K562 (cell line): ENCODE measurements around the gene B3GALT4. TPM values are rescaled to one million over a fixed set of nuclear protein-coding genes. Genes with fewer than 3 reads are reported as not detected.

Source experiments
- ATAC-seq: fragments of 200-7000 bp; cut with Tn5 transposase; 3 replicates; pipeline ENCODE4 v1.9.1; 2020; ENCODE audit warnings: moderate library complexity
- BruUV-seq: library from RNA; stranded (reverse); fragments of 400-500 nt; replicated peaks from 2 replicates; lab custom pipeline; 2021; lab: Mats Ljungman, UMichigan
- CTCF ChIA-PET: fragments of 300-600 bp; formaldehyde crosslinking; extraction: SDS; loops from one replicate; lab custom pipeline; 2021; ENCODE audit warnings: low intra/inter-chr PET ratio; lab: Yijun Ruan, JAX
- POLR2A ChIA-PET: fragments of 300-600, 350-650 bp; sonication (Branson Sonifier 250); formaldehyde crosslinking; extraction: SDS; loops from one replicate; lab custom pipeline; 2021; ENCODE audit warnings: antibody characterized with exemption, inconsistent platforms; lab: Yijun Ruan, JAX
- DNase-seq, 4 experiments: peaks; one replicate each; pipeline versions ENCODE4 v3.0.0 to v3.0.0-alpha.2; 2011 to 2018; ENCODE audit warnings: low spot score in 3 of 4, mixed read lengths in 3 of 4; ENCODE audit errors: extremely low read depth in 1 of 4
- FAIRE-seq: peaks from 2 replicates; lab custom pipeline; 2011; peaks lifted over from hg19 to GRCh38; lab: Jason Lieb, UNC
- H2AFZ ChIP-seq: 2 replicates; pipeline ENCODE4 v1.6.0; 2011; ENCODE audit warnings: low read depth, low read length, control low read depth, inconsistent platforms
- H3K27ac ChIP-seq: fragments of 200-600 bp; 3 replicates; pipeline ENCODE4 v1.8.0; 2011; ENCODE audit warnings: low read depth, mild to moderate bottlenecking, control low read depth, inconsistent platforms, low read length, moderate library complexity, mixed read lengths; ENCODE audit errors: extremely low read depth
- H3K27me3 ChIP-seq, 2 experiments: fragments of 300-600 bp in 1 of 2; 2 replicates in 1 of 2; 3 replicates in 1 of 2; pipeline versions ENCODE4 v1.6.0 to v1.8.0; 2011; ENCODE audit warnings: inconsistent platforms in 2 of 2, low read length in 2 of 2, mild to moderate bottlenecking in 1 of 2, mixed read lengths in 1 of 2, moderate library complexity in 1 of 2; ENCODE audit not compliant: control insufficient read depth in 2 of 2, insufficient read depth in 2 of 2
- H3K36me3 ChIP-seq: fragments of 300-600 bp; 3 replicates; pipeline ENCODE4 v1.8.0; 2011; ENCODE audit warnings: mild to moderate bottlenecking, low read length, inconsistent platforms; ENCODE audit not compliant: control insufficient read depth, insufficient read depth
- H3K4me1 ChIP-seq, 2 experiments: fragments of 200-600 bp in 1 of 2; replicated peaks in 1 of 2; 2 replicates in 1 of 2; 3 replicates in 1 of 2; pipeline versions ENCODE4 v1.5.1 to v1.8.0; 2011; ENCODE audit warnings: inconsistent platforms in 2 of 2, low read length in 2 of 2, mild to moderate bottlenecking in 1 of 2, mixed read lengths in 1 of 2, moderate library complexity in 1 of 2; ENCODE audit not compliant: control insufficient read depth in 2 of 2, insufficient read depth in 2 of 2
- H3K4me2 ChIP-seq: 2 replicates; pipeline ENCODE4 v1.6.1; 2011; ENCODE audit warnings: low read length, control low read depth, inconsistent platforms, mixed read lengths; ENCODE audit not compliant: insufficient read depth
- H3K4me3 ChIP-seq: fragments of 200-600 bp; sonication (generic), shearing (Covaris generic); 2 replicates; pipeline ENCODE4 v1.5.1; 2016; ENCODE audit warnings: control low read depth, inconsistent platforms
- H3K79me2 ChIP-seq: fragments of 200-600 bp; 3 replicates; pipeline ENCODE4 v1.8.0; 2011; ENCODE audit warnings: low read length, inconsistent platforms; ENCODE audit not compliant: control insufficient read depth, insufficient read depth
- H3K9ac ChIP-seq, 2 experiments: 2 replicates each; pipeline versions ENCODE4 v1.6.0 to v1.6.1; 2011; ENCODE audit warnings: low read depth in 2 of 2, low read length in 2 of 2, control low read depth in 1 of 2, inconsistent platforms in 1 of 2, mild to moderate bottlenecking in 1 of 2, mixed read lengths in 1 of 2; ENCODE audit not compliant: insufficient read depth in 1 of 2
- H3K9me1 ChIP-seq: one replicate; pipeline ENCODE4 v1.6.0; 2011; ENCODE audit warnings: inconsistent platforms, mild to moderate bottlenecking, low read length, moderate library complexity; ENCODE audit not compliant: control insufficient read depth, insufficient read depth
- H3K9me3 ChIP-seq: replicated peaks from 2 replicates; pipeline ENCODE4 v1.5.1; 2011; ENCODE audit warnings: low read depth, low read length, inconsistent platforms; ENCODE audit not compliant: control insufficient read depth, insufficient read depth
- H4K20me1 ChIP-seq: replicated peaks from 2 replicates; pipeline ENCODE4 v1.6.1; 2011; ENCODE audit warnings: low read length, inconsistent platforms, mixed read lengths; ENCODE audit not compliant: control insufficient read depth, insufficient read depth
- BCL6 ChIP-seq: fragments of 250-450 bp; sonication (Bioruptor Pico); IDR thresholded peaks from 2 replicates; pipeline ENCODE4 v1.4.0; 2020
- FOS ChIP-seq: IDR thresholded peaks from 3 replicates; pipeline ENCODE4 v1.6.1; 2011; ENCODE audit not compliant: insufficient read length; ENCODE audit errors: extremely low read depth
- JUND ChIP-seq, 2 experiments: IDR thresholded peaks; 2 replicates in 1 of 2; 3 replicates in 1 of 2; pipeline ENCODE4 v1.6.1; 2011; ENCODE audit warnings: borderline replicate concordance in 2 of 2, low read depth in 2 of 2, low read length in 2 of 2, improper control_type of control experiment in 1 of 2, missing biosample characterization in 1 of 2, missing genetic modification characterization in 1 of 2, missing genetic modification reagents in 1 of 2
- MBD2 ChIP-seq: sonication (generic); IDR thresholded peaks from 2 replicates; pipeline ENCODE4 v1.6.1; 2016; ENCODE audit warnings: low read depth, borderline replicate concordance
- MCM5 ChIP-seq: fragments of 450-650 bp; IDR thresholded peaks from 2 replicates; pipeline ENCODE4 v1.6.1; 2016; ENCODE audit warnings: low read depth
- NCOA4 ChIP-seq: fragments of 450-650 bp; IDR thresholded peaks from 2 replicates; pipeline ENCODE4 v1.6.1; 2018; ENCODE audit warnings: mild to moderate bottlenecking; ENCODE audit not compliant: partially characterized antibody
- RB1 ChIP-seq: fragments of 450-650 bp; IDR thresholded peaks from 2 replicates; pipeline ENCODE4 v1.6.1; 2017; ENCODE audit warnings: low read depth, mild to moderate bottlenecking
- ZBTB17 ChIP-seq: fragments of 450-650 bp; formaldehyde crosslinking; IDR thresholded peaks from 2 replicates; pipeline ENCODE4 v1.4.0; 2020; ENCODE audit warnings: mild to moderate bottlenecking
- ZNF398 ChIP-seq: fragments of 250-450 bp; sonication (Bioruptor Pico); IDR thresholded peaks from 2 replicates; pipeline ENCODE4 v1.8.0; 2021; ENCODE audit warnings: moderate library complexity, mild to moderate bottlenecking, inconsistent platforms
- WGBS: fragments of 100-300 bp; shearing (Covaris generic); methylation state at CpG from one replicate; pipeline ENCODE4 v1.1.6; 2016; ENCODE audit warnings: low coverage, mixed read lengths; ENCODE audit not compliant: insufficient coverage; ENCODE audit errors: missing lambda C conversion rate; 5-methylcytosine and 5-hydroxymethylcytosine counted together
- in situ Hi-C: fragments of 300-500 bp; cut with MboI; formaldehyde crosslinking; loops from 4 replicates; pipeline ENCODE4 v1.15.0; 2018; ENCODE audit warnings: inconsistent platforms, mixed read lengths
- intact Hi-C: fragments of 100-400 bp; cut with micrococcal nuclease; formaldehyde crosslinking; loops from 2 replicates; pipeline ENCODE4 v1.14.2; 2022
- polyA plus RNA-seq, 8 experiments: library from polyadenylated mRNA; depleted of rRNA in 4 of 8; stranded (reverse) in 5 of 8; unstranded in 3 of 8; fragments of >200 nt; fragmentation: Nextera tagmentation in 2 of 8; fragmentation: Illumina TruSeq in 1 of 8; extraction: Ambion mirVana in 2 of 8; extraction: Trizol in 1 of 8; gene quantifications; 2 replicates each; pipeline versions ENCODE4 v1.2.1 to v1.2.3, GENCODE V29; 2011 to 2014; ENCODE audit warnings: inconsistent platforms in 1 of 8, missing spikeins in 1 of 8
- total RNA-seq, 7 experiments: library from RNA; depleted of rRNA in 6 of 7; stranded (reverse); fragments of >200 nt in 6 of 7; fragmentation: Illumina TruSeq in 2 of 7; extraction: Trizol in 2 of 7; gene quantifications; 2 replicates each; pipeline versions ENCODE4 v1.2.1 to v1.2.3, GENCODE V29; 2011 to 2021; ENCODE audit warnings: low replicate concordance in 1 of 7
- TF ChIP-seq, protein P1 (sequence below): fragments of 250-450 bp; sonication (Bioruptor Pico); IDR thresholded peaks from 2 replicates; pipeline ENCODE4 v1.8.0; 2022; ENCODE audit warnings: inconsistent platforms, mild to moderate bottlenecking, moderate library complexity, borderline replicate concordance
- TF ChIP-seq, protein P2 (sequence below): fragments of 450-650 bp; formaldehyde crosslinking; conservative IDR thresholded peaks from 2 replicates; pipeline ENCODE4 v1.4.0; 2022; ENCODE audit warnings: mild to moderate bottlenecking, missing genetic modification characterization
- TF ChIP-seq, protein P3 (sequence below): sonication (generic); formaldehyde crosslinking; IDR thresholded peaks from 2 replicates; pipeline ENCODE4 v1.8.0; 2022; ENCODE audit warnings: missing genetic modification reagents, mild to moderate bottlenecking, borderline replicate concordance

B3GALT4 gene
- total and polyA plus RNA-seq, 9 of the 15 experiments (the other 6 are each of a cell fraction or from before 2014, with no cell fraction given) = 0.11 to 1.3 (median 0.53) TPM; not detected in 1

GRCh38 chr6:33288921-33289783 is 12.2 kb downstream of the B3GALT4 start, which contains the start of the genes PFDN6 and WDR46:
Gene PFDN6 (plus strand): TSS chr6:33289601. CDS start chr6:33289857, 256 bp downstream.
Gene WDR46 (minus strand): TSS chr6:33289239. CDS start chr6:33289170, 69 bp downstream.
- intact Hi-C loops = no loop called here
- Histone ChIP-seq H3K9ac (peak within 1 kb of the TSS; percentile 91 to 94), H3K36me3 (peaks cover 74% of the 10 kb centered on the region), H3K4me2 (peak within 1 kb of the TSS; percentile 98), H2AFZ (peak within 1 kb of the TSS; percentile 99), H3K4me1 (peaks cover 13 to 24% of the 10 kb centered on the region in 2 experiments; a peak in 4 of 5 replicates), H3K79me2 (peaks cover 45% of the 10 kb centered on the region), H3K9me3 (no peaks in the 10 kb centered on the region), H4K20me1 (no peaks in the 10 kb centered on the region), H3K27ac (peak within 1 kb of the TSS; percentile 83), H3K4me3 (peak within 1 kb of the TSS; percentile 76), H3K27me3 (no peaks in the 10 kb centered on the region), H3K9me1 (peaks cover 3% of the 10 kb centered on the region)
- BruUV-seq = no TSS peak
- in situ Hi-C loops = no loop called here
- under 1% methylated on average over 41 of the region's 43 CpGs for WGBS
- ChIA-PET POLR2A (interaction anchor here (0.5 to 7.1 kb wide), 15 partner anchors 8 to 448 kb away, joined by 3 to 90 read pairs (median 4); partner anchors contain the start of genes B3GALT4, CUTA, HSD17B8 and RGL2), CTCF (interaction anchor here (0.6 to 0.7 kb wide), 2 partner anchors 166 to 228 kb away, joined by 3 read pairs; no protein-coding TSS in a partner anchor)
- ATAC-seq = peak; percentile 97
- peak; percentile 89 to 97 (median 92) for DNase-seq
- FAIRE-seq = peak; percentile 99
- TF ChIP-seq, protein P1, sequence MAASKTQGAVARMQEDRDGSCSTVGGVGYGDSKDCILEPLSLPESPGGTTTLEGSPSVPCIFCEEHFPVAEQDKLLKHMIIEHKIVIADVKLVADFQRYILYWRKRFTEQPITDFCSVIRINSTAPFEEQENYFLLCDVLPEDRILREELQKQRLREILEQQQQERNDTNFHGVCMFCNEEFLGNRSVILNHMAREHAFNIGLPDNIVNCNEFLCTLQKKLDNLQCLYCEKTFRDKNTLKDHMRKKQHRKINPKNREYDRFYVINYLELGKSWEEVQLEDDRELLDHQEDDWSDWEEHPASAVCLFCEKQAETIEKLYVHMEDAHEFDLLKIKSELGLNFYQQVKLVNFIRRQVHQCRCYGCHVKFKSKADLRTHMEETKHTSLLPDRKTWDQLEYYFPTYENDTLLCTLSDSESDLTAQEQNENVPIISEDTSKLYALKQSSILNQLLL = no peak
- TF ChIP-seq MBD2 = peak; percentile 94
- TF ChIP-seq, protein P2, sequence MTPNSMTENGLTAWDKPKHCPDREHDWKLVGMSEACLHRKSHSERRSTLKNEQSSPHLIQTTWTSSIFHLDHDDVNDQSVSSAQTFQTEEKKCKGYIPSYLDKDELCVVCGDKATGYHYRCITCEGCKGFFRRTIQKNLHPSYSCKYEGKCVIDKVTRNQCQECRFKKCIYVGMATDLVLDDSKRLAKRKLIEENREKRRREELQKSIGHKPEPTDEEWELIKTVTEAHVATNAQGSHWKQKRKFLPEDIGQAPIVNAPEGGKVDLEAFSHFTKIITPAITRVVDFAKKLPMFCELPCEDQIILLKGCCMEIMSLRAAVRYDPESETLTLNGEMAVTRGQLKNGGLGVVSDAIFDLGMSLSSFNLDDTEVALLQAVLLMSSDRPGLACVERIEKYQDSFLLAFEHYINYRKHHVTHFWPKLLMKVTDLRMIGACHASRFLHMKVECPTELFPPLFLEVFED = peak; percentile 50; the same call in 1 of the 2 replicates
- TF ChIP-seq, protein P3, sequence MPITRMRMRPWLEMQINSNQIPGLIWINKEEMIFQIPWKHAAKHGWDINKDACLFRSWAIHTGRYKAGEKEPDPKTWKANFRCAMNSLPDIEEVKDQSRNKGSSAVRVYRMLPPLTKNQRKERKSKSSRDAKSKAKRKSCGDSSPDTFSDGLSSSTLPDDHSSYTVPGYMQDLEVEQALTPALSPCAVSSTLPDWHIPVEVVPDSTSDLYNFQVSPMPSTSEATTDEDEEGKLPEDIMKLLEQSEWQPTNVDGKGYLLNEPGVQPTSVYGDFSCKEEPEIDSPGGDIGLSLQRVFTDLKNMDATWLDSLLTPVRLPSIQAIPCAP (CRISPR knock-in tag) = no peak
- TF ChIP-seq JUND (IDR thresholded peaks at IDR 0.05; ENCODE audit: borderline replicate concordance, low read depth, low read length) = no peak; the same call in 1 of the 2 replicates
- peak; percentile 50; the same call in 1 of the 3 replicates for TF ChIP-seq JUND (tag; IDR thresholded peaks at IDR 0.05; ENCODE audit: borderline replicate concordance, low read depth, low read length)
- no peak for TF ChIP-seq MCM5
- no peak; the same call in 1 of the 2 replicates for TF ChIP-seq RB1
- no peak for TF ChIP-seq ZBTB17 (CRISPR knock-in tag)
- no peak for TF ChIP-seq NCOA4
- peak; percentile 38 for TF ChIP-seq FOS
- TF ChIP-seq ZNF398 = no peak
- 0 out of 2 replicates have a peak, but pooled peaks have one; percentile 44 for TF ChIP-seq BCL6 (CRISPR knock-in tag)
